DMS 273 (cell line): Measurements from ENCODE around the gene CD4.

Experiments used
- DNase-seq: peaks from one replicate; lab custom pipeline; 2025; ENCODE audit not compliant: unreplicated experiment; lab: John Stamatoyannopoulos, UW

Gene CD4

GRCh38 chr12:6810758-6811157, 21.4 kb downstream of the CD4 start:
- DNase-seq = no peak

DNA sequence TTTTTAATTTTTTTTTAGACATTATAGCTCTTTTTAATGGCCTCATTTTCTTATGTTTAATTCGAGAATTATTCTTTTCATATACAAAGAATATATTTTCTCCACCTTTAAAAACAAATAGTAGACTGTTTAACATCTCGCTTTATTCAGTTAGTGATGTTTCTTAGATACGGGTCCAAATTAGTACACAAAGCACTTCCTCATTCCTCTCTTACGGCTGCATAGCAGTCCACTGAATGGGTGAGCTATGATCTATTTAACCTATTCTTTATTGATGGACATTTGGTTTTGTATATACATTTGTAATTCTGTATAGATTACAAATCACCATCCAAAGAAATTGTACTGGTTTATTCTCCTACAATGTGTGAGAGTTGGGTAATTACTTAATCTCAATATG, 24.0 kb downstream of the CD4 start:
- no peak for DNase-seq

DNA sequence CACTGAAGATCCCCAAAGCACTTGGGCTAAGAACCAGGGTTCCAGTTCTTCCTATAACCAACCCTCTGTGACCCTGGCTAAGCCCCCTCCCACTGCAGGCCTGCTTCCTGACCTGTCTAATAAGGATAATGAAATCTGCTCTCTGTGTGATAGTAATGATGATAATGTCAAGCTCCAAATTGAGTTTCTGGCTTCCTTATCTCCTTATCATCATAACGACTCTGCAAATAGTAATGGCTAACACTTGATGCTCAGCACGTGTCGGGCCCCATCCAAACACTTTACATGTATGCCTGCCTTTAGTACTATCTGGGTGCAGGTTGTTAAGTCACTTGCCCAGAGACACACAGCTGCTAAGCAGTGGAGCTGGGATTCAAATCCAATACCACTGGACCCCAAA, 27.3 kb downstream of the CD4 start:
- no peak for DNase-seq

- DNase-seq = no peak
Observed at GRCh38 chr12:6817098-6817497, 27.8 kb downstream of the CD4 start.

GRCh38 chr12:6817662-6818157, 28.4 kb downstream of the CD4 start:
- no peak for DNase-seq

- no peak for DNase-seq
Observed at GRCh38 chr12:6818222-6818621, 28.9 kb downstream of the CD4 start.

- DNase-seq = no peak
Observed at GRCh38 chr12:6818645-6819044, 29.3 kb downstream of the CD4 start.

DNA sequence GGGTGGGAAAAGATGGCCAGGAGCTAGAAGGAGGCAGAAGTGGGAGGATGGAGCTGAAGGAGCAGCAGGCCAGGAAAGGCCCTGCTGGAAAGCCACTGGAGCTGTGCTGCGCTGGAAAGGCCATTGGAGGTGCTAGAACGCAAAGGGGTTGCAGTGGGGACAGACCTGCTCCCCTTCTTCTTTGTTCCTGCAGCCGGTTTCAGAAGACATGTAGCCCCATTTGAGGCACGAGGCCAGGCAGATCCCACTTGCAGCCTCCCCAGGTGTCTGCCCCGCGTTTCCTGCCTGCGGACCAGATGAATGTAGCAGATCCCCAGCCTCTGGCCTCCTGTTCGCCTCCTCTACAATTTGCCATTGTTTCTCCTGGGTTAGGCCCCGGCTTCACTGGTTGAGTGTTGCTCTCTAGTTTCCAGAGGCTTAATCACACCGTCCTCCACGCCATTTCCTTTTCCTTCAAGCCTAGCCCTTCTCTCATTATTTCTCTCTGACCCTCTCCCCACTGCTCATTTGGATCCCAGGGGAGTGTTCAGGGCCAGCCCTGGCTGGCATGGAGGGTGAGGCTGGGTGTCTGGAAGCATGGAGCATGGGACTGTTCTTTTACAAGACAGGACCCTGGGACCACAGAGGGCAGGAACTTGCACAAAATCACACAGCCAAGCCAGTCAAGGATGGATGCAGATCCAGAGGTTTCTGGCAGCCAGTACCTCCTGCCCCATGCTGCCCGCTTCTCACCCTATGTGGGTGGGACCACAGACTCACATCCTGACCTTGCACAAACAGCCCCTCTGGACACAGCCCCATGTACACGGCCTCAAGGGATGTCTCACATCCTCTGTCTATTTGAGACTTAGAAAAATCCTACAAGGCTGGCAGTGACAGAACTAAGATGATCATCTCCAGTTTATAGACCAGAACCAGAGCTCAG, 30.0 kb downstream of the CD4 start:
- no peak for DNase-seq

- no peak for DNase-seq
Observed at GRCh38 chr12:6820166-6820565, 30.8 kb downstream of the CD4 start.

GRCh38 chr12:6821591-6822425, 32.5 kb downstream of the CD4 start, which contains the start of gene GPR162:
GPR162 (plus strand) TSS chr12:6821821; CDS start chr12:6823899, 2,078 bp downstream.
- DNase-seq = peak; percentile 71

DNA sequence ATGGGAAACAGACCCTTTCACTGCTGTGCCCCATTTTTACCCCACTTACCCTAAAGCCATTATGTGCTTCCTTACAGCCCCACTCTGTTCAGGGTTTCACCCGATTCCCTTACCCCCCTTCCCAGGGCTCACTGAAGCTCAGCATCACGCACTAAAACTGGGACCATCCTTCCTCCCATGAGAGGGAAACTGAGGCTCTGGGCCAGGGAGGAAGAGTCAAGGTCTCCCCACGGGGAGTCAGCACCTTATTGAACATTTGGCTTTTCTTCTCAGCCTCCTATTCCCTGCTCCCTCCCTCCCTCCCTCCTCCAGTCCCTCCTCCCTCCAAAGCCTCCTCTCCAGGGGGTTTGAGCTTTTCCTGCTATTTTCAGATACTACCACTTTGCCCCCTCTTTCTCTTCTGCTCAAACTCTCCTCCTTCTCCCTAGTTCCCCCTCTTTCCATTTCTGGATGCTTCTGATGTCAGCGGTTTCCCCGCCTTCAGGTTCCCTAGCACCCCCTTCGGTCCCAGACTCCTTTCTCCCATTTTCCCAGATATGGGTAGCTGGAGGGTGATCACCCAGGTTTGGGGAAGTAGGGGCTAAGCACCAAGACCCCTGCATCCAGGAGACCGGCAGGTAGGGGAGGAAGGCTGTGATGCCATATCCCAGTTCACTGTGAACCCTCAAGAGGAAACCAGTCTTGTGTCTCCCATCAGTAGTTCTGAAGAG, 33.3 kb downstream of the CD4 start:
- no peak for DNase-seq

DNA sequence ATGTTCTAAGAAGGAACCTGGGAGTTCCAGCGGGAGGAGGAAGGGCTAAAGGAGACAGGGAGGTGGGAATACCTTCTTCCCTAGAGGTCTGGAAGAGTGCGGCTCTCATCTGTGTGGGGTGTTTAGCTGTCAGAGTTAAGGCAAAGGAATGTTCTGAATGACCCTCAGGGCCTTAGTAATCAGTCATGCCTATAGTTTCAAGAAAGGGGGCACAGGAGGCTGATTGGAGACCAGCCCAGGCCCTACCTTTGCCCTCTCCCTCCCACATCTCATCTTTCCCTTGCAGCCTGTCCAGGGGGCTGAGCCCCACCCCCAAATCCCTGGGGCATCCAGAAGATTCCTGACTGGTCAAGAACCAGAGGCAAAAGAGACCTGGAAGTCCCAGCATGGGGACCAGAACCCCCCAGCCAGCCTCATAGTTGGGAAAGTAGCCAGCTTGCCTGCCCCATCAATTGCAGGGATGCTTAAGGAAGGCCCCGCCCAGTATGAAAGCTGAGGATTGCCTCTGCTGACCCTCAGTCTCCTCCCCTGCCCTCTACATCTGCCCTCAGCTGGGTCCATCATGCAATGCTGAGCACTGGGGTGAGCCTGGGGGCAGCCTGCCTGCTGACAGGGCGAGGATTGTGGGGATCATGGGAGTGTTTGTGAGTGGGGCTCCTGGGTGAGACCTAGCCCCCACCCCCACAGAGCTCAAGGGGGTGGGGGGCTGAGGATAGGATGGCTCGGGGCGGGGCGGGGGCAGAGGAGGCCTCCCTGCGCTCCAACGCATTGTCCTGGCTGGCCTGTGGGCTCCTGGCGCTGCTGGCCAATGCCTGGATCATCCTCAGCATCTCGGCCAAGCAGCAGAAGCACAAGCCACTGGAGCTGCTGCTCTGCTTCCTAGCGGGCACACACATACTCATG, 34.1 kb downstream of the CD4 start:
- DNase-seq = no peak

- DNase-seq = no peak
Observed at GRCh38 chr12:6824085-6824775, 34.9 kb downstream of the CD4 start.

DNA sequence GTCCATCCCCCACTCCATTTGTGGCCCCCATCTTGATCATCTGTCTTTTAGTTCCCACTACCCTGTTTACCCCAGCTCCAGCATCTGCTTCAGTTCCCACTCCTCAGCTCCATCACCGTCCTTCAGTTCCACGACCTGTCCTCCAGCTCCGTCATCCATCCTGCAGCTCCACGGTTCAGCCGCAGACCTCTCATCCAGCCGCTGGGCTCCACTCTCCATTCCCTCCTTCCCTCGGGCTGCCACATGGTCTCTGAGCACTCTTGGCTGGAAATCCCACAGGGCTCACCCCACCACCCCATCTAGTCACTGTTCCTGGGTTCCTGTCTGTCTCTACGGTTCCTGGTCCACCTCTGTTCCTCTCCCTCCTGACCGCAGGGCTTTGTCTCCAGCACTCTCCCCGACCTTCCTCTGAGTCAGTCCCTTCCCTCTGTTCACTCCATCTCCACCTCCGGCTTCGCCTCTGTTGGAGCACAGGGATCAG, 35.6 kb downstream of the CD4 start:
- DNase-seq = peak; percentile 50

- DNase-seq = peak; percentile 87
Observed at GRCh38 chr12:6825398-6826124, 36.2 kb downstream of the CD4 start.

GRCh38 chr12:6826125-6826733, 36.9 kb downstream of the CD4 start:
- no peak for DNase-seq

DNA sequence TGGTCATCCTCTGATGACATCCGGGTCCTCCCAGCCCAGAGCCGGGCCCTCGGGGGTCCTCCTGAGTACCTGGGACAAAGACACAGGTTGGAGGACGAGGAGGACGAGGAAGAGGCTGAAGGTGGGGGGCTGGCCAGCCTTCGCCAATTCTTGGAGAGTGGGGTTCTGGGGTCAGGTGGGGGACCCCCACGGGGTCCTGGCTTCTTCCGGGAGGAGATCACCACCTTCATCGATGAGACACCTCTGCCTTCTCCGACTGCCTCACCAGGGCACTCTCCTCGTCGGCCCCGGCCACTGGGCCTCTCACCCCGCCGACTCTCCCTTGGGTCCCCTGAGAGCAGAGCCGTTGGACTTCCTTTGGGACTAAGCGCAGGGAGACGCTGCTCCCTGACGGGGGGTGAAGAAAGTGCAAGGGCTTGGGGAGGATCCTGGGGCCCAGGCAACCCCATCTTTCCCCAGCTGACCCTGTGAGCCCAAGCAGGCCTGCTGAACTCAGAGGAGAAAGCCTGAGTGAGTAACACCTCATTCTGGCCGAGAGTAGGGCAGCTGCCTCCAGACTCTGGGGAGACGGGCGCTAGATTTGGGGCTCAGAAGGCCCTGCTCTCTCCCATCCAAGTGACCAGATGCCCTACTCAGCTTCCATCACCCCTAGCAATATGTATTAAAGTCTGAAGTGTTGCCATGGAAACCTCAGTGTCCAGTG, 37.6 kb downstream of the CD4 start:
- DNase-seq = no peak
